GM12872 (cell line): ENCODE measurements around the gene ELMO1.

ENCODE experiments used
- CTCF ChIP-seq: IDR thresholded peaks from 3 replicates; pipeline ENCODE4 v1.5.1; 2011; ENCODE audit warnings: low read depth, mild to moderate bottlenecking, low read length, moderate library complexity; ENCODE audit not compliant: insufficient read depth

ELMO1 gene

GRCh38 chr7:37224746-37225145, 223.9 kb downstream of the ELMO1 start:
- no peak for TF ChIP-seq CTCF

- TF ChIP-seq CTCF: no peak
These were observed 228.0 kb downstream of the ELMO1 start for GRCh38 chr7:37220664-37221063.

- no peak for TF ChIP-seq CTCF
These were observed 229.7 kb downstream of the ELMO1 start for GRCh38 chr7:37218956-37219355.

- no peak for TF ChIP-seq CTCF
These were observed 231.7 kb downstream of the ELMO1 start for GRCh38 chr7:37216923-37217322.

- no peak for TF ChIP-seq CTCF
These were observed 232.4 kb downstream of the ELMO1 start for GRCh38 chr7:37216156-37216852.

- no peak for TF ChIP-seq CTCF
These were observed 233.3 kb downstream of the ELMO1 start for GRCh38 chr7:37215290-37215923.

GRCh38 chr7:37212556-37212955, 236.1 kb downstream of the ELMO1 start:
- no peak for TF ChIP-seq CTCF
